Neural progenitor cell (in vitro differentiated cells): ENCODE measurements around the gene OSBPL8.

Experiments used
- CTCF ChIP-seq: fragments of 200-600 bp; sonication (generic); IDR thresholded peaks from 2 replicates; pipeline ENCODE4 v1.5.1; 2017; ENCODE audit warnings: antibody characterized with exemption, mild to moderate bottlenecking
- EZH2 ChIP-seq: fragments of 200-600 bp; sonication (generic); IDR thresholded peaks from 2 replicates; pipeline ENCODE4 v1.6.1; 2017; ENCODE audit warnings: antibody characterized with exemption, mild to moderate bottlenecking, moderate library complexity

GRCh38 chr12:76530516-76530915 lies 29.1 kb downstream of the OSBPL8 start:
- TF ChIP-seq CTCF: no peak
- TF ChIP-seq EZH2: no peak
